Thyroid gland (tissue), 4 donors: ENCODE results near the gene SLC6A1. TPM values are rescaled to one million over a fixed set of nuclear protein-coding genes. Genes with fewer than 3 reads are reported as not detected.

ENCODE experiments used
- DNase-seq, 2 donors: peaks; one replicate each; pipeline ENCODE4 v3.0.0-alpha.2; 2019
- H3K27ac ChIP-seq, 3 donors: fragments of 200-600 bp; sonication (generic); 1 replicate in 2 of 3; 2 replicates in 1 of 3; pipeline ENCODE4 v1.5.1; 2016 to 2019; ENCODE audit warnings: mild to moderate bottlenecking in 1 of 3, moderate library complexity in 1 of 3
- H3K27me3 ChIP-seq: fragments of 200-600 bp; sonication (generic); one replicate; pipeline ENCODE4 v1.5.1; 2019
- H3K36me3 ChIP-seq, 2 donors: fragments of 200-600 bp; sonication (generic); one replicate each; pipeline ENCODE4 v1.5.1; 2016 to 2019
- H3K4me1 ChIP-seq, 2 donors: fragments of 200-600 bp; sonication (generic); one replicate each; pipeline ENCODE4 v1.5.1; 2017 to 2019
- H3K4me3 ChIP-seq, 3 donors: fragments of 200-600 bp; sonication (generic); replicated peaks in 1 of 3; 1 replicate in 2 of 3; 2 replicates in 1 of 3; pipeline ENCODE4 v1.5.1; 2016; ENCODE audit warnings: mild to moderate bottlenecking in 1 of 3
- H3K9me3 ChIP-seq: fragments of 200-600 bp; sonication (generic); one replicate; pipeline ENCODE4 v1.5.1; 2017
- POLR2A ChIP-seq, 2 donors: fragments of 450-650 bp; IDR thresholded peaks; one replicate each; pipeline ENCODE4 v1.6.1; 2017; ENCODE audit warnings: antibody characterized with exemption in 2 of 2, mild to moderate bottlenecking in 2 of 2, moderate library complexity in 1 of 2
- WGBS, 2 donors: methylation state at CpG; one replicate each; pipeline ENCODE4 v1.1.5; 2017; 5-methylcytosine and 5-hydroxymethylcytosine counted together
- intact Hi-C: fragments of 100-400 bp; cut with DNase I; formaldehyde crosslinking; loops from one replicate; pipeline ENCODE4 v1.15.1; 2023
- total RNA-seq, 4 donors: library from RNA; depleted of rRNA; stranded (reverse); fragments of >200 nt; gene quantifications; one replicate each; pipeline ENCODE4 v1.2.3, GENCODE V29; 2016
- TF ChIP-seq, protein P1 (sequence below), 6 experiments: fragments of 200-600 bp in 3 of 6; fragments of 450-650 bp in 3 of 6; sonication (generic) in 3 of 6; IDR thresholded peaks; one replicate each; pipeline ENCODE4 v1.5.1; 2016 to 2019; ENCODE audit warnings: antibody characterized with exemption in 6 of 6, mild to moderate bottlenecking in 2 of 6, inconsistent platforms in 1 of 6, moderate library complexity in 1 of 6

Gene SLC6A1
- total RNA-seq, 4 donors from 2014 or later = 0.27 to 1.3 TPM; not detected in 2

DNA sequence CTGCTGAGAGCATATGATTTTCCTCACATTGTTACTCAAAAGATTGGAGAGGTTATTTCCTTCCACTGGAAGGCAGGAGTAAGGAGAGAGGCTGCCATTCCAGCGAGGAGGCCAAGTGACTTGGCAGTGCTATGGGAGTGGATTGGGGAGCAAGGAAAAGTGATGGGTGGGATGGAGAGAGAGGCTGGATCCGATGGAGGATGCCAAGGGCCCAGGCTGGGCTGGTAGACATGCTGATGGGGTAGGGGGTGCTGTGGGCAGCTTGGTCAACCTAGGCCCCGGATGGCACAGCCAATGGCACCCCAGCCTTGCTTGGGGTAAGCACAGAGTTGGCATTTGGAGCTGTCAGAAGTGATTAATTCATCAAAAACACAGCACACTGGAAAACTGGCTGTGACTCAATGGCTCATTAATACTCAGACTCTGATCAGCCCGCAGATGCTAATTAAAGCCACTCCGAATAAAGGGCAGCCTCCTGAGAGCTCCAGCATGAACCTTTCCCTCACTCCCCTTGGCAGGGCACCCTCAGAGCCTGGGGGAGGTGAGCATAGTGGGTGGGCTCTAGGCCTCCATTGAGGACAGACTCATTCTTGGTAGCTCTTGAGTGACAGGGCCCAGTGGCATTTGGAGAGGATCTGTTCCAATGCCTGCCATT lies 22.1 kb upstream of the SLC6A1 start:
- H3K27me3 ChIP-seq = peaks cover 3% of the 10 kb centered on the region
- no peaks in the 10 kb centered on the region for H3K9me3 ChIP-seq
- DNase-seq = no peak
- intact Hi-C loops = no loop called here
- H3K36me3 ChIP-seq = no peaks in the 10 kb centered on the region
- H3K4me3 ChIP-seq = no peak overlapping the region
- WGBS, 2 donors = 76 to 80% methylated on average over 5 of the region's 5 CpGs
- H3K27ac ChIP-seq = no peak overlapping the region
- H3K4me1 ChIP-seq = no peaks in the 10 kb centered on the region
- TF ChIP-seq POLR2A (IDR thresholded peaks at IDR 0.05) = no peak
- TF ChIP-seq, protein P1, sequence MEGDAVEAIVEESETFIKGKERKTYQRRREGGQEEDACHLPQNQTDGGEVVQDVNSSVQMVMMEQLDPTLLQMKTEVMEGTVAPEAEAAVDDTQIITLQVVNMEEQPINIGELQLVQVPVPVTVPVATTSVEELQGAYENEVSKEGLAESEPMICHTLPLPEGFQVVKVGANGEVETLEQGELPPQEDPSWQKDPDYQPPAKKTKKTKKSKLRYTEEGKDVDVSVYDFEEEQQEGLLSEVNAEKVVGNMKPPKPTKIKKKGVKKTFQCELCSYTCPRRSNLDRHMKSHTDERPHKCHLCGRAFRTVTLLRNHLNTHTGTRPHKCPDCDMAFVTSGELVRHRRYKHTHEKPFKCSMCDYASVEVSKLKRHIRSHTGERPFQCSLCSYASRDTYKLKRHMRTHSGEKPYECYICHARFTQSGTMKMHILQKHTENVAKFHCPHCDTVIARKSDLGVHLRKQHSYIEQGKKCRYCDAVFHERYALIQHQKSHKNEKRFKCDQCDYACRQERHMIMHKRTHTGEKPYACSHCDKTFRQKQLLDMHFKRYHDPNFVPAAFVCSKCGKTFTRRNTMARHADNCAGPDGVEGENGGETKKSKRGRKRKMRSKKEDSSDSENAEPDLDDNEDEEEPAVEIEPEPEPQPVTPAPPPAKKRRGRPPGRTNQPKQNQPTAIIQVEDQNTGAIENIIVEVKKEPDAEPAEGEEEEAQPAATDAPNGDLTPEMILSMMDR (IDR thresholded peaks at IDR 0.05) = no peak

DNA sequence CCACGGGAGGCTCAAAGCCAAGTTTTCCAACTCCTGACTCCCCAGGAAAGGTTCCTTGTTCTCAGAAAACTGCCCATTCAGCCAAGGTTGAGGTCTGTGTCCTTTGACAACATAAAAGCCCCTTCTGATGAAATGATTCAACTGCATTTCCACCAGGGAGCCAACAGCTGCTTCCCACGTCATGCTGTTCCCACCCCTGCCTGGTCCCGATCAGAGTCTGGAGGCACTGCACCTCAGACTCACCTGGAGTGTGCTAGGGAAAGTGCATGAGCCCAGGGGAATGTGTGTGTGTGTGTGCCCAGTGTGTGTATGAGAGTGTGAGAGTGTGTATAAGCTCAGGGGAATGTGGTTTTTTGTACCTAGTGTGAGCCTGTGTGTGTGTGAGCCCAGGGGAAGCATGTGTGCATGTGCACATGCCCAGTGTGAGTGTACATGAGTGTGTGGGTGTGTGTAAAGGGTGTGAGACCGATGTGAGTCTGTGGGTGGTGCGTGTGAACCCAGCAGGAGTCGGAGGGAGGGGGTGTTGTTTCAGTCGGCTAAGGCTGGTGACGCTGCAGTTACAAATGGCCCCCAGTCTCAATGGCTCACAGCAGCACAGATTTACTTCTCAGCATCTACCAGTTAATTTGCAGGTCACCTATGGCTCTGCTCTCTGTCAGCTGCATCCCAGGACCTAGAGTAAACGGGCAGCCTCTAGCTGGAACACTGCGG lies 20.3 kb upstream of the SLC6A1 start:
- intact Hi-C loops = no loop called here

DNA sequence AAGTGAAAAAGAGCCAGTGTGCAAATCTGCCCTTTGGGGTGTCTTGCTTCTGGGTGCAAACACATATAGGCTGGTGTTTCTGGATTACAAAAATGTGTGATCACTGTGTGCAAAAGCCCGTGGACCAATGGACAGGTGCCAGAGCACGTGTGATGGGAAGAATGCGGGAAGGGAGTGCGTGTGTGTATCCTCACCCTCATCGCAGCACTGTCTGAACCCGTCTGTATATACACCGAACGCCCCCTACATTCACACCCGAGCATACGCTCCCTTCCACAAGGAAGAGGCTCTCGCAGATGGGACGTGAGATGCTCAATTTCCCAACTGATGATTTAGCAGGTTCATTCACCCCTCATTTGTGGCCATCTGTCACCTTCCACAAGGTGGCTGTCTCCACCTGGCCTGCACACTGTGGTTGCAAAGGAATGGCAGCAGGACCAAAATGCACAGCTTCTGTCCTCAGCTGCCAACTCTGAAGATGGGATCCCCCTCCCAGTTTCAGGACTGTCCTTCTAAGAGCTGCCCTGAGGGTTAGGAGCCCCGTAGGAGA lies 19.4 kb upstream of the SLC6A1 start:
- no peak for DNase-seq
- 61 to 74% methylated on average over 13 of the region's 13 CpGs for WGBS, 2 donors
- peaks cover 3% of the 10 kb centered on the region for H3K27me3 ChIP-seq
- no peaks in the 10 kb centered on the region for H3K36me3 ChIP-seq
- intact Hi-C loops = no loop called here
- H3K4me1 ChIP-seq = no peaks in the 10 kb centered on the region
- no peak overlapping the region for H3K27ac ChIP-seq
- no peak for TF ChIP-seq POLR2A (IDR thresholded peaks at IDR 0.05)
- TF ChIP-seq, protein P1 (IDR thresholded peaks at IDR 0.05) = no peak
- no peaks in the 10 kb centered on the region for H3K9me3 ChIP-seq
- H3K4me3 ChIP-seq = no peak overlapping the region

More for the DNA sequence above, 20.3 kb upstream of the SLC6A1 start:
- Histone ChIP-seq H3K27ac (no peak overlapping the region), H3K36me3 (no peaks in the 10 kb centered on the region), H3K27me3 (peaks cover 3% of the 10 kb centered on the region), H3K4me1 (no peaks in the 10 kb centered on the region), H3K9me3 (no peaks in the 10 kb centered on the region), H3K4me3 (no peak overlapping the region)
- 22 to 36% methylated on average over 10 of the region's 10 CpGs for WGBS, 2 donors
- TF ChIP-seq POLR2A (IDR thresholded peaks at IDR 0.05) = no peak
- TF ChIP-seq, protein P1 (IDR thresholded peaks at IDR 0.05) = no peak
- DNase-seq = no peak

- no peaks in the 10 kb centered on the region for H3K4me1 ChIP-seq
- DNase-seq = no peak
- TF ChIP-seq, protein P1 (IDR thresholded peaks at IDR 0.05) = no peak
- TF ChIP-seq POLR2A (IDR thresholded peaks at IDR 0.05) = no peak
- 79 to 83% methylated on average over 7 of the region's 7 CpGs for WGBS, 2 donors
- H3K27me3 ChIP-seq = peaks cover 3% of the 10 kb centered on the region
- no peaks in the 10 kb centered on the region for H3K36me3 ChIP-seq
- intact Hi-C loops = no loop called here
- H3K27ac ChIP-seq = no peak overlapping the region
- H3K9me3 ChIP-seq = no peaks in the 10 kb centered on the region
- H3K4me3 ChIP-seq = no peak overlapping the region
Observed at GRCh38 chr3:10974131-10974530, 18.4 kb upstream of the SLC6A1 start.
